Measurements from ENCODE around the gene CTAGE8.
"Not testable (repeated sequence)": the region's sequence is repeated elsewhere in the genome, so short reads cannot be mapped to it uniquely, and the experiment has no call there.

CTAGE8 gene

DNA sequence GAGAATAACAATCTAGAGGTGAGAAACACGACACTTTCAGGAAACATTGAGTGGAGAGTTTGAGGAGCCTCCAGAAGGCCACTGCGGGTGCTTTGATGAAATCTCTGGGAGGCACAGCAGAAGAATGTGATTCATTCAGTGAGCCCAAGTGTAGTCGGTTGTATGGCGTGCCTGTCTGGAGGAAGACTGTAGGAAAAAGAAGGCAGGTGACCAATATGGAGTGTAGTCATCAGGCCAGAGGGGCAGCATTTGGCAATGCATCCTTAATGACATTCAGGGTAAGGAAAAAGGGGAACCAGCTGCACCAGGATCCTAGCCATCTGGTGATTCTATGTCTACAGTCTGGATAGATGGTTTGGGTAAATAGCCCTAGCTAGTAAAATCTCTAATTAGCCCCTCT is 16.8 kb downstream of the CTAGE8 start:
- DNase-seq = not testable (repeated sequence)

DNA sequence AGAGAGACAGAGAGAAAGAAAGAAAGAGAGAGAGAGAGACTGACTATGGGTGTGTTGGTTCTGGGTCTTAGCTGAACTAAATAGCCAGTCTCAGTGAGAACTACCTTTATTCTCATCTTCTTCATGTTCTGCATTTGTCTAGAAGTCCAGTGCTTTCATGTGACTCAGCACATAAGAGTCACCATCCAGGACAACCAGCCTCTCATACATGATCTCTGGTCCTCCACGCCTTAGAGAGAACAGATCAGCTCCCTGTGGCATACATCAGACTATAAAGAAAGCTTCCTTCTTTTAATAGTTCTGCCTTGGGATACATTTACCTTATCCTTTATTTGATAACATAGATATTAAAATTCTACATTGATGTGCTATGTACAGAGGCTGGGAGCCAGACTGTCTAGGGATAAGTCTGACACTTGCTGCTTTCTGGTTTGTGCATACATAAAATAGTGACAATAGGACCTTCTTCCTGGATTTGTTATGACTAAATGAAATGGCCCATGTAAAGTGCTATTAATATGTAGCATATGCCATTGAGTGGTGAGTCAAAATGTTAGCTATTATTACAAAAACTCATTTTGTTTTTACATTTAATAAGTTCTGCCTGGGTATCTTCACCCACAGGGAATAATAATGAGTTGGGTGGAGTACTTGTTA is 21.3 kb downstream of the CTAGE8 start:
- DNase-seq = not testable (repeated sequence)

DNA sequence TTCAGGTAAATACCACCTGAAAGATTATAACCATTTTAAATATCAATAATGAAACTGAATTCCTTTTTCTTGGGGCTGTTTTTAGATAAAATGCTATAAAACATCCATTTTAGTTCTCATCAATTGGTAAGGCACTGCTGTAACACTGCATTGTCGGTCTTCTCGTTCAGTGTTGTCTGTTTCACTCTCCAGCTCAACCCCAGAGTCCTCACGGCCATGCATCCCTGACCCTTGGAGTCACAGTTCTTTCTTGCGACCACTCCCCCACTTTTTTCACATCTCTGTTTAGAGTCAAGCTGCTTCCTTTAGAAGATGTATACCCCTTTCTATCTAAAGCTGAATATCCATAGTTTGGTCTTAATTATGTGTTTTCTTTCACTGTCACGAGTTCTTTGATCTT is 22.1 kb downstream of the CTAGE8 start:
- DNase-seq = not testable (repeated sequence)

DNA sequence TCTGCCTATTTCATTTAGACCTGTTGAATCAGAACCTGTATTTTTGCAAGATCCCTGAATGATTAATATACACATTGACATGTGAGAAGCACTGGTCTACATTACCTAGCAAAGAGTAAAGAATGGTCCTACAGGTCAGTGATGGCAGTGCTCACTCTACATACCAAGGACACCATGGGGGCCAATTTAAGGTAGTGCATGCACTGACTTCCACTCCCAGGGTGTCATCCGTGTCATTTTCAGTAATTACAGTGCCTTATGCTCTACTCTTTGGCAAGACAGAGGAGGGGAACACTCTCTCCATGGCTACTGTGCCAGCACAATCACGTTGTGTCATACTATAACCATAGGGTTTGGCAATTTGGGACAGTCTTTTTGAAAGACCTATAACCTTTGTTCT is 23.7 kb downstream of the CTAGE8 start:
- DNase-seq = not testable (repeated sequence)

DNA sequence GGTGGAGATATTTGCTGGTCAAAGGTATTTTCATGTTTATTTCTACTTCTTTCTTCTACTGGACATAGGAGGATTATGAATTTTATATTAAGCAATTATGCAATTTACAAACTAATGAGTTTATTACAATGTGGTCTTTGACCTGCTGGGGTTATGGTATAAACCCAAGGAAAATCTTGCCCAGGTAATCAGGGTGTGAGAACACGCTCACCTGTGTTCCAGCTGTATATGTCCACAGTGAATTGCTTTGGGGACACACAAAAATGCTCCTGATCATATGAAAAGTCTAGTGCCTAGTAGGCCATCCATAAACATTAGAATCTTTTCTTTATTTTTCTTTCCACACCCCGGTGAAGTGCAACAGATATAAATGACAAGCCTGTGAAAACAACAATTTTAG is 29.7 kb downstream of the CTAGE8 start, which contains the start of gene OR2A42:
OR2A42 (minus strand) TSS at position 241 of the 400 bp plus-strand sequence. CDS start 6,762 bp downstream, outside the sequence.
- DNase-seq = not testable (repeated sequence)

DNA sequence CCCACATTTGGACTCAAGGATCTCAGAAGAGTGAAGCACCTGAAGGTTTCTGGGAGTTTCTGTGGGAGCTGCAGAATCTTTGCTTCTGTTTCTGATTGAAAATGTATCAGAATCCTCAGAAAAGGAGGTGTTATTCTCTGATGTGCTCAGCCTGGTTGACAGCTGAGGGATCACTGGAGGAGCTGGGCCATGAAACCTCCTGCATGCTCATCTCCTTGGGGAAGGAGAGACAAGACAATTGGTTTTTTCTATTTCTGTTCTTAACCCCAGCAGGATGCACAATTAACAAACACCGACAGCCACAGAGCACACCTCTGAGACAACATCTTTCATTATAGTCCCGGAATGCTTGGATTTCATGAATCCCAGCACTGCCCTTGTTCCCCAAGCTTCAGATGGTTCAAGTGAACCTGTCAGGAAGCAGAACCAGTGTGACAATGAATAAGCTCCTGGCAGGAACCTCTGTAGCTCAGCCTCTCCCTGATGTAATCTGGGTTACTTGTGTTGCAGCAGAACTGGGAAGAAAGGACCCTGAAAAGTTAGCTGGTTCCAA is 30.5 kb downstream of the CTAGE8 start:
- not testable (repeated sequence) for DNase-seq

DNA sequence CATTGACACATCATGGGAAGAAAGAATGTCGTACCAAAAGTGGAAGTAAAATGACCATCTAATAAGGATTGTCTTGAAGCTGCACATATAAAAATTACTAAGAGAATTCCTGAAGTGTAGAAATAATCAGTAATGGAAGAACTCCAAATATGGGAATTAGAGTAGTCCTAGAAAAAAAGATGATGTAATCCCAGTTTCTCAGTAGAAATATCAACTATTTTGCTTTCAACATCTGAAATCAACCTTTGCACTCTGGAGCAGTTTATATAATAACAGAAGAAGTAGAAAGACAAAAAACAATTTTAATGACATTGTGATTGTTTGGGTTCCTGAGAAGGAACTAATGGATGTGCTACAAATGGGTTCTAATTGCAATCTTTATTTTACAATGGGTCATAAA is 36.0 kb downstream of the CTAGE8 start:
- DNase-seq = not testable (repeated sequence)

DNA sequence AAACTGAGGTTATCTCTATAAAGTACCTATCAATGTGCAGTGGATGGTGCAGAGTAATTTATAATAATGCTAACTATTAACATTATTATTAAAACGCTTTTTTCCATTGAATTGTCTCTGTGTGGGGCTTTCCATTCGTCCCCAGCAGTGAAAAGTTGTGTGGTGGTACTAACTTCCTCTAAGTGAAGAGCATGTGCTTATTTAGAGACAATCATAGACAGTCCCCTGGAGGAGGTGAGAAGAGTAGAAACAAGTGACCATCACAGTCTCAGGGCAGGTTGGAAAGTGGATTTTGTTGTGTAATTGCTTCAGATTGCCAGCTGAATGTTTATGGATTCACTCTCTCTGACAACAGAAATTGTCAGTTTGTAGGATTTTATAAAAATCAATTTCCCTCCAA is 38.1 kb downstream of the CTAGE8 start:
- not testable (repeated sequence) for DNase-seq

DNA sequence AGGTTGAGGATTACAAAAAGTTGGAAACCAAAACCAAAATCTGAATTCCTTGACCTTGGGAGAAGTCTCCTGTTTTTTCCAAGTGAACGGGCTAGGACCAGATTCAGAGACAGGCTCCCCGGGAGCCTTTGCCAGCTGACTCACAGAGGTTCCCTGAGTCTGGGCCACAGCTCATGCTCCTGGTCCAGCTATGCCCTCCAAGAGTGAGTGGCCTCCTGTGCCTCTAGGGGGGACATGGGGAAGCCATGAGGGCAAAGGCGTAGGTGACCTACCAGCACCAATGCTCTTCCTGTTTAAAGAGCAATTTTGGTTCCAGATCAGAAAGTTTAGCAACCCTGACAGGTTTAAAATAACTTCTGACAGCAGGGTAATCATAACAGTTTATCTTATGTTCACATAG is 40.3 kb downstream of the CTAGE8 start:
- not testable (repeated sequence) for DNase-seq

DNA sequence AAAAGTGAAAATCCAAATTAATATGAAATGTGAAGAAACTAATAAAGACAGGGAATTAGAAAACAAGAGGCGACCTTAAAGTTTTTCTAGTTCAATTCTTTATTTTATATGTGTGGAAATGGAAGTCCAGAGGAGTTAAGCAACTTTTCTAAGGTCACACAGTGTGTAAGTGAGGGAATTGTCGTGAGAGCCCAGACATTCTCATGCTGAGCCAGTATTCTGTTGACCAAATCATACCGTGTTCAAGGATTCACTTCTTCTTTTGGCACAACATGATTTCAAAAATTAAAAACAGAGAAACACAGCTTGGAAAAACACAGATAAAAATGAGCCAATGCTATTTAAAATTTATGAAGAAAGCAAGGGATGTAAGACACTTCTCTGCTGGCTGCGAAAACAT is 42.2 kb downstream of the CTAGE8 start:
- DNase-seq = not testable (repeated sequence)

DNA sequence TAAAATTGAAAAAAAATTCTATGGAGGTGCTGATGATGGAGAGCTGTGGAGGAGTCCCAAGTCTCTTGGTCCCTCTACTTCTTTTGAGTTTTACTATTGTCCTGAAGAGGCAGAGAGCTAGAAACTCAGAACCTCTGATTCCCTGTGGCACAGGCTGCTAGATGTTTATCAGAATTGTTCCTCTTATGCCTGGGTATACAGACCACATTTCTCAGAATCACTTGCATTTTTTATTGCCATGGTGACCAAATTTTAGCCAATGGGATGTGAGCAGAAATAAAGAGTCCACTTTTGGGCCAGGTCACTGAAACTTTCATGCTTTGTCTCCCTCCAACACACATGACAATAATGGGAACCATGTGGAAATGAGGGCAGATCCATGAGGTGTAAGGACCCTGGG is 45.4 kb downstream of the CTAGE8 start:
- not testable (repeated sequence) for DNase-seq

DNA sequence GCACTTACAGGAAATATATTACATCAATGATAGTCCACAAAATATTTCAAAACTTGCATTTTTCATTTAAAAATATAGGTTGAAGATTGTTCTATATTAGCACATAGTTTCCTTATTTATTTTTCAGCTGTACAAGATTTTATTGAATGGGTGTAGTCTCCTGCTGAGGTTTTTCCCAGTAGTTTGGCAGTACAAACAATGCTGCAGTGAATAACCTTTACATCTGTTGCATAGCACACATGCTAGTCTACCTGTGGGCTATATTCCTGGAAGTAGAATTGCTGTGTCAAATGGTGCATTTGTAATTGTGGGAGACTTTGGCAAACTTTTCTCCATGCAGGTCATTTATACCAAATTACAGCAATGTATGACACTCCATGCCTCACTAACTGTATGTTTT is 48.6 kb downstream of the CTAGE8 start:
- DNase-seq = not testable (repeated sequence)

DNA sequence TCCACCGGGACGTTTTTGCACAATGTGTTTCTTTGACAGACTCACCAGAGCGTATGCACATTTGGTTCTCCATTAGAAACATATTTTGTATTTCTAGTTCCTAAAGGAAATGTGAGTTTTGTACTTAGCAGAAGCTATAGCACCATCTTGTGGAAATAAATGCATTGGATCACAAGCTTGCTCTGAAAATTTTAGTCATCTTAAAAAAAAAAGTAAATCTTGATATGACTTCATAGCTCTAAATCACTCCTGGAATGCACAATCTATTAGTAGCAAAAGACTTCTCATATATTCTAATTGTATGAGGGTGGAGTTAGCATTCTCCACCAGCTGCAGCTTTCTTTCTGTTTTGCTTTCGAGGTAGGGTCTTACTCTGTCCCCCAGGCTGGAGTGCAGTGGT is 49.9 kb downstream of the CTAGE8 start:
- DNase-seq = not testable (repeated sequence)

DNA sequence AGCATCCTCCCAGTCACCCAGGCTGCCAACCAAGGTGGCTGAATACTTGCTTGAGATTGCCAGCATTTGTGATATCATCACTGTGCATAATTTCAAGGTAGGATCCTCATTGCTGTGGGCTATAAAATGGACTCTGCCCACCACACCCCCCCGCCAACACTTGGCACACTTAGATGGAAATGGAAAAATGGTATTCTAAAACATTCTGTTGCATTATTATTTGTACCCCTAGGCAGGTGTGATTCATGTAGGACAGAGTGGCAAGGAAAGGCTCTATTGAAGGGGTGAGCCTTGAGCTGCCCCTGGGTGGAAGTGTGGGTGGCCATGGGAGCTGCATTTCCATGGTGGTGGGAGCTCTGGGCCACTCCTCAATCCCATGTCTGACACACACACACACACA is 50.5 kb downstream of the CTAGE8 start:
- DNase-seq = not testable (repeated sequence)

DNA sequence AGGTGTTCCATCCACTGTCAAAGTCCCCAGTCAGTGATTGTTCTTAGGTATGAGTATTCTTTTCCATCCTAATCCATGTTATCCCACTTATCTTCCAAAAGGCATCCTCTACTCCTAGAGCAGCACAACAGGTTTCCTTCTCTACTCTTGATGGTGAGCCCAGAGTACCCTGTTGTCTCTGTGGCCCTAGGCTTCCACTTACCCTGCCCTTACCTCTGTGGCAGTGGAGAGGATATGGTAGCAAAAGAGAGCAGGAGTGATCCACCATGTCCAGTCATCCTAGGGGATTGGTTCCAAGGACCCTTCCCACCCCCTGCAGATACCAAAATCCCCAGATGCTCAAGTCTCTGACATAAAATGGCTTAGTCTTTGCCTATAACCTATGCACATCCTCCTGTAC is 51.9 kb downstream of the CTAGE8 start:
- DNase-seq = not testable (repeated sequence)
